H1 (cell line): ENCODE results near the gene LLGL2. TPM values are rescaled to one million over a fixed set of nuclear protein-coding genes. Genes with fewer than 3 reads are reported as not detected.

Source experiments
- CTCF ChIA-PET: fragments of 300-600 bp; sonication (Branson Sonifier 250); formaldehyde crosslinking; loops from one replicate; lab custom pipeline; 2021; ENCODE audit not compliant: partially characterized antibody; lab: Charles Lee
- POLR2A ChIA-PET: fragments of 300-600 bp; sonication (Branson Sonifier 250); formaldehyde crosslinking; loops from one replicate; lab custom pipeline; 2021; ENCODE audit warnings: inconsistent platforms; ENCODE audit not compliant: partially characterized antibody; lab: Charles Lee
- DNase-seq, 2 experiments: peaks; one replicate each; pipeline versions ENCODE4 v3.0.0 to v3.0.0-alpha.2; 2010 to 2022; ENCODE audit warnings: low spot score in 2 of 2, low read depth in 1 of 2, mixed read lengths in 1 of 2
- FAIRE-seq: peaks from 2 replicates; lab custom pipeline; 2011; peaks lifted over from hg19 to GRCh38; lab: Jason Lieb, UNC
- H2AFZ ChIP-seq: 2 replicates; pipeline ENCODE4 v1.8.1; 2012; ENCODE audit warnings: low read length, inconsistent platforms
- H2AK5ac ChIP-seq: 2 replicates; pipeline ENCODE4 v1.6.1; 2013; ENCODE audit warnings: low read depth, low read length
- H2BK120ac ChIP-seq: replicated peaks from 2 replicates; pipeline ENCODE3; 2013; ENCODE audit warnings: low read depth, low read length, inconsistent platforms
- H2BK12ac ChIP-seq: 2 replicates; pipeline ENCODE4 v1.6.1; 2013; ENCODE audit warnings: low read depth, low read length
- H2BK15ac ChIP-seq: 2 replicates; pipeline ENCODE4 v1.6.1; 2013; ENCODE audit warnings: low read length
- H2BK20ac ChIP-seq: 2 replicates; pipeline ENCODE4 v1.6.1; 2013; ENCODE audit warnings: low read length
- H2BK5ac ChIP-seq: 2 replicates; pipeline ENCODE4 v1.6.1; 2013; ENCODE audit warnings: low read depth, low read length
- H3K14ac ChIP-seq: 2 replicates; pipeline ENCODE4 v1.6.1; 2013; ENCODE audit warnings: inconsistent platforms; ENCODE audit not compliant: insufficient read length
- H3K18ac ChIP-seq: 2 replicates; pipeline ENCODE4 v1.6.1; 2013; ENCODE audit warnings: low read length; ENCODE audit errors: extremely low read depth
- H3K23ac ChIP-seq: 2 replicates; pipeline ENCODE4 v1.6.1; 2013; ENCODE audit warnings: inconsistent platforms; ENCODE audit not compliant: insufficient read length
- H3K23me2 ChIP-seq: 2 replicates; pipeline ENCODE4 v1.6.1; 2013; ENCODE audit warnings: low read depth, low read length
- H3K27ac ChIP-seq: 2 replicates; pipeline ENCODE4 v1.6.1; 2011; ENCODE audit warnings: low read depth, low read length, inconsistent platforms
- H3K27me3 ChIP-seq, 4 experiments: replicated peaks in 1 of 4; 1 replicate in 1 of 4; 2 replicates in 3 of 4; pipeline versions ENCODE4 v1.6.1 to v1.8.1; 2011 to 2013; ENCODE audit warnings: low read length in 3 of 4, mild to moderate bottlenecking in 3 of 4, inconsistent platforms in 2 of 4, mixed read lengths in 2 of 4, moderate library complexity in 1 of 4; ENCODE audit not compliant: control insufficient read depth in 3 of 4, insufficient read depth in 3 of 4; ENCODE audit errors: extremely low read depth in 1 of 4
- H3K36me3 ChIP-seq, 4 experiments: 2 replicates each; pipeline versions ENCODE4 v1.6.1 to v1.8.1; 2011 to 2013; ENCODE audit warnings: mild to moderate bottlenecking in 4 of 4, low read length in 3 of 4, moderate library complexity in 2 of 4, control low read depth in 1 of 4, inconsistent platforms in 1 of 4; ENCODE audit not compliant: insufficient read depth in 4 of 4, control insufficient read depth in 2 of 4
- H3K4ac ChIP-seq: replicated peaks from 2 replicates; pipeline ENCODE3; 2013; ENCODE audit warnings: low read length, low read depth, mixed read lengths, inconsistent platforms; ENCODE audit not compliant: insufficient read length
- H3K4me1 ChIP-seq, 4 experiments: replicated peaks in 1 of 4; 1 replicate in 1 of 4; 2 replicates in 3 of 4; pipeline versions ENCODE4 v1.6.1 to v1.8.1; 2011 to 2013; ENCODE audit warnings: low read length in 3 of 4, inconsistent platforms in 2 of 4, mixed read lengths in 1 of 4; ENCODE audit not compliant: insufficient read depth in 4 of 4, control insufficient read depth in 3 of 4
- H3K4me2 ChIP-seq, 2 experiments: 2 replicates each; pipeline versions ENCODE4 v1.6.1 to v1.8.1; 2011 to 2013; ENCODE audit warnings: low read depth in 2 of 2, low read length in 2 of 2, control low read depth in 1 of 2, inconsistent platforms in 1 of 2, mild to moderate bottlenecking in 1 of 2; ENCODE audit not compliant: insufficient read depth in 1 of 2
- H3K4me3 ChIP-seq, 4 experiments: fragments of 200-600, 300-600 bp in 1 of 4; sonication (generic), shearing (Covaris generic), sonication (Bioruptor Twin) in 1 of 4; 2 replicates each; pipeline versions ENCODE4 v1.5.1 to v1.8.1; 2011 to 2016; ENCODE audit warnings: low read length in 4 of 4, low read depth in 3 of 4, control low read depth in 2 of 4, inconsistent platforms in 2 of 4, mild to moderate bottlenecking in 2 of 4, mixed read lengths in 1 of 4, moderate library complexity in 1 of 4; ENCODE audit not compliant: insufficient read depth in 2 of 4; ENCODE audit errors: extremely low read depth in 1 of 4
- H3K56ac ChIP-seq: replicated peaks from 2 replicates; pipeline ENCODE3; 2013; ENCODE audit warnings: low read depth, mild to moderate bottlenecking, mixed read lengths, low read length, inconsistent platforms; ENCODE audit not compliant: insufficient read length
- H3K79me1 ChIP-seq: 2 replicates; pipeline ENCODE4 v1.6.1; 2013; ENCODE audit warnings: low read depth, low read length, control low read depth
- H3K79me2 ChIP-seq, 2 experiments: 2 replicates each; pipeline versions ENCODE4 v1.6.1 to v1.8.1; 2012 to 2013; ENCODE audit warnings: low read length in 2 of 2, mild to moderate bottlenecking in 2 of 2, inconsistent platforms in 1 of 2; ENCODE audit not compliant: insufficient read depth in 2 of 2, control insufficient read depth in 1 of 2
- H3K9ac ChIP-seq, 4 experiments: replicated peaks in 1 of 4; 1 replicate in 1 of 4; 2 replicates in 3 of 4; pipeline versions ENCODE4 v1.6.1 to v1.8.1; 2011 to 2013; ENCODE audit warnings: low read depth in 3 of 4, low read length in 3 of 4, control low read depth in 2 of 4, mild to moderate bottlenecking in 2 of 4, moderate library complexity in 2 of 4, inconsistent platforms in 1 of 4; ENCODE audit errors: extremely low read depth in 1 of 4
- H3K9me3 ChIP-seq, 2 experiments: 2 replicates each; pipeline versions ENCODE4 v1.6.1 to v1.8.1; 2012 to 2013; ENCODE audit warnings: mild to moderate bottlenecking in 2 of 2, moderate library complexity in 2 of 2, control low read depth in 1 of 2, inconsistent platforms in 1 of 2, low read depth in 1 of 2, low read length in 1 of 2, mixed read lengths in 1 of 2; ENCODE audit not compliant: insufficient read depth in 2 of 2
- H4K20me1 ChIP-seq, 2 experiments: replicated peaks in 1 of 2; 2 replicates each; pipeline versions ENCODE3 to v1.8.1; 2011 to 2013; ENCODE audit warnings: inconsistent platforms in 2 of 2, low read length in 2 of 2, mild to moderate bottlenecking in 1 of 2; ENCODE audit not compliant: insufficient read depth in 2 of 2, control insufficient read depth in 1 of 2
- H4K5ac ChIP-seq: 2 replicates; pipeline ENCODE4 v1.6.1; 2013; ENCODE audit warnings: low read length, low read depth, mixed read lengths, inconsistent platforms; ENCODE audit not compliant: insufficient read length
- H4K8ac ChIP-seq: 2 replicates; pipeline ENCODE4 v1.8.0; 2013; ENCODE audit warnings: mild to moderate bottlenecking, moderate library complexity, low read length, inconsistent platforms; ENCODE audit not compliant: insufficient read depth; ENCODE audit errors: extremely low read depth
- H4K91ac ChIP-seq: replicated peaks from 2 replicates; pipeline ENCODE3; 2013; ENCODE audit warnings: low read length, mixed read lengths, inconsistent platforms; ENCODE audit not compliant: insufficient read length
- ATF3 ChIP-seq: IDR thresholded peaks from 2 replicates; pipeline ENCODE4 v1.6.1; 2011; ENCODE audit warnings: low read depth, mild to moderate bottlenecking, low read length; ENCODE audit not compliant: insufficient read depth
- BACH1 ChIP-seq: IDR thresholded peaks from 2 replicates; pipeline ENCODE4 v1.6.1; 2012; ENCODE audit warnings: low read length, improper control_type of control experiment
- BRCA1 ChIP-seq: IDR thresholded peaks from 2 replicates; pipeline ENCODE4 v1.6.1; 2012; ENCODE audit warnings: low read depth, low read length, improper control_type of control experiment
- CTCF ChIP-seq, 3 experiments: IDR thresholded peaks; 1 replicate in 2 of 3; 2 replicates in 1 of 3; pipeline versions ENCODE4 v1.5.1 to v1.6.1; 2011; ENCODE audit warnings: low read length in 3 of 3, mild to moderate bottlenecking in 3 of 3, inconsistent platforms in 2 of 3, low read depth in 1 of 3, moderate library complexity in 1 of 3; ENCODE audit not compliant: insufficient read depth in 1 of 3; ENCODE audit errors: control extremely low read depth in 1 of 3
- KDM5A ChIP-seq: fragments of 200-600 bp; IDR thresholded peaks from 2 replicates; pipeline ENCODE4 v1.7.1; 2012; ENCODE audit warnings: mild to moderate bottlenecking, low read length, inconsistent platforms, mixed read lengths
- MAFK ChIP-seq: IDR thresholded peaks from 2 replicates; pipeline ENCODE4 v1.6.1; 2012; ENCODE audit warnings: low read depth, mild to moderate bottlenecking, improper control_type of control experiment, low read length
- NRF1 ChIP-seq: IDR thresholded peaks from 2 replicates; pipeline ENCODE4 v1.6.1; 2011; ENCODE audit warnings: mild to moderate bottlenecking, low read depth, low read length, improper control_type of control experiment
- PHF8 ChIP-seq: fragments of 200-600 bp; sonication (generic); conservative IDR thresholded peaks from 2 replicates; pipeline ENCODE4 v1.7.1; 2012; ENCODE audit warnings: low read depth, mild to moderate bottlenecking, inconsistent platforms, low read length, moderate library complexity
- POU5F1 ChIP-seq: IDR thresholded peaks from 2 replicates; pipeline ENCODE4 v1.6.1; 2011; ENCODE audit warnings: low read depth, mild to moderate bottlenecking, low read length, moderate library complexity
- TBP ChIP-seq: IDR thresholded peaks from 2 replicates; pipeline ENCODE4 v1.6.1; 2011; ENCODE audit warnings: low read depth, low read length, improper control_type of control experiment
- TCF12 ChIP-seq: IDR thresholded peaks from 2 replicates; pipeline ENCODE4 v1.6.1; 2011; ENCODE audit warnings: low read depth, mild to moderate bottlenecking, low read length
- WGBS, 2 experiments: shearing (Covaris generic) in 1 of 2; methylation state at CpG; one replicate each; pipeline versions ENCODE4 v1.1.6 to v1.1.7; 2013 to 2015; ENCODE audit warnings: low lambda C conversion rate in 2 of 2, mixed read lengths in 2 of 2, inconsistent platforms in 1 of 2, low coverage in 1 of 2, missing lambda C conversion rate in 1 of 2; ENCODE audit not compliant: insufficient replicate concordance in 2 of 2, insufficient coverage in 1 of 2, insufficient read length in 1 of 2; ENCODE audit errors: extremely low coverage in 1 of 2, missing lambda C conversion rate in 1 of 2; 5-methylcytosine and 5-hydroxymethylcytosine counted together
- polyA plus RNA-seq, 7 experiments: library from polyadenylated mRNA; depleted of rRNA in 3 of 7; stranded (reverse) in 5 of 7; unstranded in 2 of 7; fragments of >200 nt in 5 of 7; fragments of 200-250 nt in 2 of 7; gene quantifications; 1 replicate in 5 of 7; 2 replicates in 1 of 7; 4 replicates in 1 of 7; pipeline versions ENCODE4 v1.2.1 to v1.2.3, GENCODE V29; 2011 to 2013; ENCODE audit warnings: missing spikeins in 2 of 7, mixed read lengths in 2 of 7
- total RNA-seq: library from RNA; stranded (reverse); fragmentation: NEBNext Ultra II Directional; extraction: Animal tissue kit (Norgen Biotek cat#: 25700); gene quantifications from 2 replicates; pipeline ENCODE4 v1.2.1, GENCODE V29; 2021

LLGL2 gene
- total and polyA plus RNA-seq, 2 of the 8 experiments (the other 6 are each of a cell fraction or from before 2014, with no cell fraction given), result 64.5 to 77.1 TPM

- ChIA-PET POLR2A (interaction anchor here (0.6 to 1.2 kb wide), 2 partner anchors 14 to 214 kb away, joined by 3 to 4 read pairs; no protein-coding TSS in a partner anchor), CTCF (interaction anchor here (0.9 to 1.8 kb wide), 3 partner anchors 10 to 61 kb away, joined by 3 to 6 read pairs (median 5); no protein-coding TSS in a partner anchor)
- H3K18ac ChIP-seq, result no peak overlapping the region
- H3K27ac ChIP-seq, result no peak overlapping the region
- H3K79me1 ChIP-seq, result no peaks in the 10 kb centered on the region
- H4K91ac ChIP-seq, result no peak overlapping the region
- H2BK12ac ChIP-seq, result no peak overlapping the region
- no peaks in the 10 kb centered on the region for H3K4me1 ChIP-seq
- H3K23me2 ChIP-seq, result no peaks in the 10 kb centered on the region
- H2BK15ac ChIP-seq, result no peak overlapping the region
- no peak overlapping the region for H3K4me2 ChIP-seq
- no peak overlapping the region for H4K8ac ChIP-seq
- no peak overlapping the region for H2AFZ ChIP-seq
- H4K20me1 ChIP-seq, result peaks cover 1 to 2% of the 10 kb centered on the region in 2 experiments
- DNase-seq (no peak), FAIRE-seq (no peak)
- H3K79me2 ChIP-seq, result no peaks in the 10 kb centered on the region
- H2AK5ac ChIP-seq, result no peak overlapping the region
- H3K4me3 ChIP-seq, result no peak overlapping the region
- H3K56ac ChIP-seq, result no peak overlapping the region
- H3K27me3 ChIP-seq, result no peaks in the 10 kb centered on the region
- no peak overlapping the region for H3K4ac ChIP-seq
- no peak overlapping the region for H3K14ac ChIP-seq
- no peak overlapping the region for H4K5ac ChIP-seq
- peaks cover 3 to 15% (median 12%) of the 10 kb centered on the region in 4 experiments for H3K36me3 ChIP-seq
- no peak overlapping the region for H3K9ac ChIP-seq
- H2BK20ac ChIP-seq, result no peak overlapping the region
- WGBS, 2 experiments, result 85% methylated on average over 5 of the region's 6 CpGs; no CpG with 5 or more reads in 1 of the 2 experiments
- H3K23ac ChIP-seq, result no peak overlapping the region
- H3K9me3 ChIP-seq, result no peaks in the 10 kb centered on the region
- H2BK120ac ChIP-seq, result no peak overlapping the region
- H2BK5ac ChIP-seq, result no peak overlapping the region; the same call in 1 of the 2 replicates
- TF ChIP-seq KDM5A (no peak), TBP (no peak), TCF12 (no peak), NRF1 (no peak), BACH1 (no peak), PHF8 (no peak), ATF3 (no peak), BRCA1 (no peak), MAFK (no peak), POU5F1 (no peak), CTCF (IDR thresholded peaks at IDR 0.05; ENCODE audit: control extremely low read depth in 1 of 3, insufficient read depth in 1 of 3, low read depth in 1 of 3, low read length in 3 of 3) (no peak)
Observed at GRCh38 chr17:75565618-75566017, 40.1 kb downstream of the LLGL2 start.
